ENCODE measurements around the gene IGFBP3. TPM values are rescaled to one million over a fixed set of nuclear protein-coding genes. Genes with fewer than 3 reads are reported as not detected.

Gene IGFBP3
- total RNA-seq, 1 donor from 2014 or later, result 87.0 TPM

GRCh38 chr7:45890902-45891461 is 30.1 kb downstream of the IGFBP3 start:
- Histone ChIP-seq H3K9me3 (no peaks in the 10 kb centered on the region), H3K27ac (no peak overlapping the region), H3K4me3 (no peak overlapping the region), H3K27me3 (peaks cover 43% of the 10 kb centered on the region), H3K36me3 (no peaks in the 10 kb centered on the region), H3K4me1 (no peaks in the 10 kb centered on the region)
- intact Hi-C loops (cut with DNase I), result no loop called here
- no peak for DNase-seq
- no peak for ATAC-seq
- peak; percentile 67 for TF ChIP-seq CTCF (IDR thresholded peaks at IDR 0.05)

- Histone ChIP-seq H3K27ac (no peak overlapping the region), H3K36me3 (no peaks in the 10 kb centered on the region), H3K9me3 (no peaks in the 10 kb centered on the region), H3K27me3 (peaks cover 46% of the 10 kb centered on the region), H3K4me1 (no peaks in the 10 kb centered on the region), H3K4me3 (no peak overlapping the region)
- intact Hi-C loops (cut with DNase I), result no loop called here
- no peak for ATAC-seq
- no peak for TF ChIP-seq CTCF (IDR thresholded peaks at IDR 0.05)
- DNase-seq, result no peak
Measured at GRCh38 chr7:45890125-45890901, 30.8 kb downstream of the IGFBP3 start.

GRCh38 chr7:45889367-45890067 is 31.6 kb downstream of the IGFBP3 start:
- Histone ChIP-seq H3K36me3 (no peaks in the 10 kb centered on the region), H3K27me3 (peaks cover 49% of the 10 kb centered on the region), H3K27ac (no peak overlapping the region), H3K4me1 (no peaks in the 10 kb centered on the region), H3K4me3 (no peak overlapping the region), H3K9me3 (no peaks in the 10 kb centered on the region)
- intact Hi-C loops (cut with DNase I), result no loop called here
- ATAC-seq (no peak), DNase-seq (no peak)
- no peak for TF ChIP-seq CTCF (IDR thresholded peaks at IDR 0.05)

GRCh38 chr7:45888993-45889366 is 32.1 kb downstream of the IGFBP3 start:
- peak; percentile 22 for ATAC-seq
- Histone ChIP-seq H3K36me3 (no peaks in the 10 kb centered on the region), H3K4me1 (no peaks in the 10 kb centered on the region), H3K9me3 (no peaks in the 10 kb centered on the region), H3K27ac (no peak overlapping the region), H3K27me3 (peaks cover 49% of the 10 kb centered on the region), H3K4me3 (no peak overlapping the region)
- no peak for DNase-seq
- intact Hi-C loops (cut with DNase I), result no loop called here
- no peak for TF ChIP-seq CTCF (IDR thresholded peaks at IDR 0.05)

GRCh38 chr7:45888185-45888992 is 32.7 kb downstream of the IGFBP3 start, which contains the start of gene IGFBP1:
TSS of gene IGFBP1 (plus strand) at chr7:45888488. CDS start at chr7:45888653, 165 bp downstream.
- no peak for DNase-seq

More at GRCh38 chr7:45888185-45888992, 32.7 kb downstream of the IGFBP3 start, which contains the start of gene IGFBP1:
- Histone ChIP-seq H3K27me3 (peaks cover 49% of the 10 kb centered on the region), H3K4me3 (no peak within 1 kb of the TSS), H3K36me3 (no peaks in the 10 kb centered on the region), H3K9me3 (no peaks in the 10 kb centered on the region), H3K27ac (no peak within 1 kb of the TSS), H3K4me1 (no peaks in the 10 kb centered on the region)
- ATAC-seq, result peak; percentile 20
- intact Hi-C loops (cut with DNase I), result no loop called here
- no peak for TF ChIP-seq CTCF (IDR thresholded peaks at IDR 0.05)
